ENCODE measurements around the gene RBM15.

RBM15 gene

DNA sequence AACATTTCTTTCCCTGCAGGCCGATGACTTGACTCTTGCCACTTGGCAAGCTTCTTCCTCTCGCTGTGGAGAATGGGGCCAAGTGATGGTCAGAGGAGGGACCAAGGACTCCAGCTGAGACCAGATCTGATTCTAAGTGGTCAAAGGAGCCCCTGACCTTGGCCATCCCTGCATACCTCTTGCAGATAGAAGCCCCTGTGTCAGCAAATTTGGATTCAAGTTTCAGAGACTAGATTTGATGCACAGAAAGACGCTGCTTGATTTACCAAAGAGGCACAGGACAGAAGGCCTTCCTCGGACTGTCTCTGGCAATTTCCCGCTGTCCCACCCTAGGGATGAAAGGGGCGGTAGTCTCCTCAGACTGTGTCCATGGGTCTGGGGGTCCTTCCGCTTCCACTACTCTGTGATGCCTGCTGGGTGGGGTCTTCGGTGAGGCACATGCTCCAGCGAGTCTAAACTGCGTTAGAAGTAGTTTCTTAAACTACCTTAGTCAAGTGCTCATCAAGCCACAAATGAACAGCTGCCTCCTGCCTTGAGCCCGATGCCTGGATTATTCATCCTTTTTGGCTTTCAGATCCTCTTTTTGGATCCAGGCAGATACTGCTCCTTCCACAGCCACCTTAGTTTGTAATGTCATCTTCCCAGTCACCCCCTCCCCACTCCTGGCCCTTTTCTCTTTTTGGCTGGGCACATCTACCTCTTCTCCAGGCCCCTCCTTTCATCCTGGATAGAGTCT, 31.8 kb upstream of the RBM15 start:
- Histone ChIP-seq H3K9ac (ENCODE audit: low read depth, low read length) (no peak overlapping the region), H3K9me3 (ENCODE audit: control insufficient read depth, insufficient read depth, low read length) (no peaks in the 10 kb centered on the region), H3K4me3 (ENCODE audit: low read depth, low read length) (no peak overlapping the region), H3K27me3 (ENCODE audit: control insufficient read depth, insufficient read depth, low read length) (no peaks in the 10 kb centered on the region), H3K4me1 (ENCODE audit: control insufficient read depth, insufficient read depth, low read length) (peaks cover 6% of the 10 kb centered on the region), H3K36me3 (ENCODE audit: control insufficient read depth, insufficient read depth, low read length) (no peaks in the 10 kb centered on the region)

DNA sequence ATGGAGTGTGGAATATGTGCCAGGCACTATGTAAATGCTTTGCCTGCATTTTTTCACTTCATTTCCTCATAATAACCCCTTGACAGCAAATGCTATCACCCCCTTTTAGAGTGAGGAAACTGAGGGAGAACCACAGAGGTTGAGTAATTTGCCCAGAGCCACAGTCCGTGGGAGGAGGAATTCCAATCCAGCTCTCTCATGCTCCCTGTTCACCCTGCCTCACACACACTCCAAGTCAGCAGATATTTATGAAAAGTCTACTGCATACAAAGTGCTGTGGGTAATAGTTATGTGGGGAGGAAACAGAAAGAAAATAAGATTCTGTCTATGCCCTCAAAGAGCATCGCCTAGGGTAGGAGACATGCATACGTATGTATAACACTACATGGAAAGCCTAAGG, 30.9 kb upstream of the RBM15 start:
- Histone ChIP-seq H3K9ac (ENCODE audit: low read depth, low read length) (no peak overlapping the region), H3K36me3 (ENCODE audit: control insufficient read depth, insufficient read depth, low read length) (no peaks in the 10 kb centered on the region), H3K4me1 (ENCODE audit: control insufficient read depth, insufficient read depth, low read length) (peaks cover 12% of the 10 kb centered on the region), H3K27me3 (ENCODE audit: control insufficient read depth, insufficient read depth, low read length) (no peaks in the 10 kb centered on the region), H3K4me3 (ENCODE audit: low read depth, low read length) (no peak overlapping the region), H3K9me3 (ENCODE audit: control insufficient read depth, insufficient read depth, low read length) (no peaks in the 10 kb centered on the region)

DNA sequence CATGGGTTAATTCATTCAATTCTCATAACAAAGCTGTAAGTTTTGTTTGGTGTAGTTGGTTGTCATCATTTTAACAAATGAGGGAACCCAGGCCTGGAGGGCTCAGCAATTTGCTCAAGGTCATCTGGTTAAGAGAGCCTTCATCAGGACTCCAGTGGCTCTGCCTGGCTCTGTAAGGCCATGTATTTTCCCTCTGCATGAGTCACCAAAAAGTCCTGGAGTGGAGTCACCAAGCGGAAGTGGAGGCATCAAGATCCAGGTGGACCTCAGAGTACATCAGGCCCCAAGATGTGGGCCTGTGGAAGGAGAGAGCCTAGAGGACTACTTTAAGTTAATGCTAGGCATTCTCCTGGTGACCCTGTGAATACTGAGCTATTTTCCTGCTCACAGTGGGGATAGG, 30.0 kb upstream of the RBM15 start:
- H3K27me3 ChIP-seq (ENCODE audit: control insufficient read depth, insufficient read depth, low read length), result no peaks in the 10 kb centered on the region
- H3K36me3 ChIP-seq (ENCODE audit: control insufficient read depth, insufficient read depth, low read length), result no peaks in the 10 kb centered on the region
- peaks cover 12% of the 10 kb centered on the region for H3K4me1 ChIP-seq (ENCODE audit: control insufficient read depth, insufficient read depth, low read length)
- H3K4me3 ChIP-seq (ENCODE audit: low read depth, low read length), result no peak overlapping the region
- H3K9me3 ChIP-seq (ENCODE audit: control insufficient read depth, insufficient read depth, low read length), result no peaks in the 10 kb centered on the region
- H3K9ac ChIP-seq (ENCODE audit: low read depth, low read length), result no peak overlapping the region

DNA sequence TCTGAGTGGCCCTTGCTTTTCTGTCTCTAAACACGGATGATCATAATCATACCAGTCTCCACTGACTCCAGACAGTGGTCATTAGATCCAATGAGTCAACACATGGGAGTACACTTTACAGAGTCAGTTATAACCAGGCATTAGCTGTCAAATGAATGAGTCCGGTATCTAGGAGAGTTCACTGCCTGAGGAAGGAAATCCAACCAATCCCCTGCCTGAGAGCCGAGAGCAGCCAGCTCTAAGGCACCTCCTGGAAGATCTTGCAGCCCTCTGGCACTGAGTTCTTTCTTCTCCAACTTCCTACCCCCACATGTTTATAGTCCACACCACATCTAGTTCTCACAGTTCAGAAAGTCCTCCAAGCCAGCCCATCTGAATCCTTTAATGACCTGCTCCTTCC, 29.4 kb upstream of the RBM15 start:
- Histone ChIP-seq H3K9me3 (ENCODE audit: control insufficient read depth, insufficient read depth, low read length) (no peaks in the 10 kb centered on the region), H3K36me3 (ENCODE audit: control insufficient read depth, insufficient read depth, low read length) (no peaks in the 10 kb centered on the region), H3K4me1 (ENCODE audit: control insufficient read depth, insufficient read depth, low read length) (peaks cover 12% of the 10 kb centered on the region), H3K27me3 (ENCODE audit: control insufficient read depth, insufficient read depth, low read length) (no peaks in the 10 kb centered on the region), H3K4me3 (ENCODE audit: low read depth, low read length) (no peak overlapping the region), H3K9ac (ENCODE audit: low read depth, low read length) (no peak overlapping the region)

DNA sequence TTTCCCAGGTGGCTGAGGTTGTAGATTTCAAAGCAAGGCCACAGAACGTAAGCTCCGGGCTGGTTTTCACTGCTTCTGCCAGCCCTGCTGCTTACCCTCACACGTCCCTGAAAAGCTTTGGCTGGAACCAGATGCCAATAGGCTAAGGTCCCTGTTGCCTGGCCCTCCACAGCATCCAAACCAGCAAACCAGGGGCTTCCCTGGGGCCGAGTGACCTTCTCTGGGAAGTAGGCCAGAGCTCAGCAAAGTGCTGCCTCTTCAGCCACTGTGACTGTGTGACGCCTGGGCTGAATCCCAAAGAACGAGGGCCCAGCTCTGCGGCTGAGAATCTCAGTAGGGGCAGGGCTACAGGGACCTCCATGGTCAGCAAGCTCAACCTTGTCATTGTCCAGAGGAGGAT, 28.9 kb upstream of the RBM15 start:
- peaks cover 12% of the 10 kb centered on the region for H3K4me1 ChIP-seq (ENCODE audit: control insufficient read depth, insufficient read depth, low read length)
- H3K27me3 ChIP-seq (ENCODE audit: control insufficient read depth, insufficient read depth, low read length), result no peaks in the 10 kb centered on the region
- H3K36me3 ChIP-seq (ENCODE audit: control insufficient read depth, insufficient read depth, low read length), result no peaks in the 10 kb centered on the region
- no peak overlapping the region for H3K9ac ChIP-seq (ENCODE audit: low read depth, low read length)
- no peak overlapping the region for H3K4me3 ChIP-seq (ENCODE audit: low read depth, low read length)
- no peaks in the 10 kb centered on the region for H3K9me3 ChIP-seq (ENCODE audit: control insufficient read depth, insufficient read depth, low read length)

DNA sequence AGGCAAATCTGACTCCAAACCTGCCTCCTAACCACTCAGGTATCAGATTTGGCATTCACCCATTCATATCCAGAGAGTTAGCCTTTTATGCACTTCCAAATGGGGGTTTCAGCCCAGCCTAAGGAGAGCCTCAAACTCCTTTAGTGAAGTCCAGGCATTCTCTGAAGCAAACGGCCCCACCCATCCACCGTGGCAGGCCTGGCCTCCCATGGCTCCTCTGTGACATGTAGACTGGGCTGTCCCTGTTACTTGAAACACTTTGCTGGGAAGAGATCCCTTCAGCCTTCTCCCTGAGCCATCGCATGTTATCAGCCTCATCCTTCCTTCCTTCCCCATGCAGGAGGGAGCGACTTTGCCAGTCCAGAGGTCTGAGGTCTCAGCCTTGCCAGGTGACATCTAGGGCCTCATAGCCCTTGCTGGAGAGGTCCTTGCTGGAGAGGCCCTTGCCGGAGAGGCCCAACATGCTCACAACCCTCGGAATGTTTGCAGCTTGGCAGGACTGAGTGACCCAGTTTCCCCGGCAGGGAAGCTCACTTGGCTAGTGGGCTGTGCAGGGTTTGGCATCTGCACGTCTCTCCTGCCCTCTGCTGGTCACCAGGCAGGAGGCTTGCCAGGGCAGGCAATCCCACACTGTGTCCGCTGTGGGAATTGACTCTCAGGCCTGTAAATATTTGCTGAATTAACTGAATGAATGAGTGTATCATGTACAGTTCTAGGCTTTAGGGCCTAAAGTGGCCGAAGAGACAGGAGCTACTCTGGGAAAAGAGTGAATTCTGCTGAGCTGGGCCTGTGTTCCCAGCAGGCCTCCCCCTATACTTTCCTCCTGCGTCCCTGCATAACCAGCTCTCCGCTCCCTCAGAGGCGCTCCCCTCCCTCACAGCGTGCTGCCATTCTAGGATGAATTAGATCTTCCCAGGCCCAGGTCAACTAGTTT, 26.7 kb upstream of the RBM15 start:
- Histone ChIP-seq H3K4me1 (ENCODE audit: control insufficient read depth, insufficient read depth, low read length) (peaks cover 12% of the 10 kb centered on the region), H3K9ac (ENCODE audit: low read depth, low read length) (peak overlapping the region; percentile 60), H3K27me3 (ENCODE audit: control insufficient read depth, insufficient read depth, low read length) (no peaks in the 10 kb centered on the region), H3K4me3 (ENCODE audit: low read depth, low read length) (peak overlapping the region; percentile 46), H3K9me3 (ENCODE audit: control insufficient read depth, insufficient read depth, low read length) (no peaks in the 10 kb centered on the region), H3K36me3 (ENCODE audit: control insufficient read depth, insufficient read depth, low read length) (no peaks in the 10 kb centered on the region)

DNA sequence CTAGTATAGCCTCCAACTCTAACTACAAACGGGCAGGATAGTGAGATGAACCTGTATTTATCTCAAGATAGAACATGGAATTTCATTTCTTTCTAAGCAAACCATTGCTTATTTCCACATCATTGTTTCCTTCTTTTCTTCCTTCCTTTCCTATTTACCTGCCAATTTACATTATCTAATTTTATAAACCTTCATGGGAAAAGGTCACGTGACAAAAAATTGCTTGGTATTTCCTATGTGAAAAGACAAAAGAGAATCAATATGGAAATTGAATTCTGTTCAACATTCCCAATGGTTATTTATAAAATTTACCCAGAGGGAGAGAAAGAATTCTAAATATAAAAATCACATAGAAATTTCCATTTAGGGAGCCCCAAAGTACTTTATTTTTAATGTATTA, 22.4 kb upstream of the RBM15 start:
- Histone ChIP-seq H3K4me1 (ENCODE audit: control insufficient read depth, insufficient read depth, low read length) (peaks cover 9% of the 10 kb centered on the region), H3K9me3 (ENCODE audit: control insufficient read depth, insufficient read depth, low read length) (no peaks in the 10 kb centered on the region), H3K36me3 (ENCODE audit: control insufficient read depth, insufficient read depth, low read length) (no peaks in the 10 kb centered on the region), H3K4me3 (ENCODE audit: low read depth, low read length) (no peak overlapping the region), H3K9ac (ENCODE audit: low read depth, low read length) (no peak overlapping the region), H3K27me3 (ENCODE audit: control insufficient read depth, insufficient read depth, low read length) (no peaks in the 10 kb centered on the region)

DNA sequence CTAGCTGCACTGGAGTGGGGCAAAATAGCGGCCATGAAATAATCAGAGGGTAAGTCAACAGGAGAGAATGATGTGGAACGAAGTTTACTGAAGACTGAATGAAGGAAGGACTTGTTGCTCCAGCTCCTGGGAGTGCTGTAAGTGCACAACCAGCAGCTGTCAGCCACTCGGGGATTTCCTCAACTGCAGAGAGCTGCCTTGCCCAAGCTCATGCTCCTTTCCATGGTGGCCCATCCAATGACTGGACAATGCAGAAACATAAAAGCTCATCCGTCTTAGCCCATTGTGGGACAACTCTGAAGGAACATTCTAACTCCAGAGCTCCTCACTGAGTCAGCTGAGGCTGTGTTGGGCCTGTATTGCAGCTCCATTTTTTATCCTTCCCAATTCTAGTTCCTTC, 21.1 kb upstream of the RBM15 start:
- no peaks in the 10 kb centered on the region for H3K9me3 ChIP-seq (ENCODE audit: control insufficient read depth, insufficient read depth, low read length)
- H3K4me1 ChIP-seq (ENCODE audit: control insufficient read depth, insufficient read depth, low read length), result peaks cover 3% of the 10 kb centered on the region
- H3K4me3 ChIP-seq (ENCODE audit: low read depth, low read length), result no peak overlapping the region
- no peak overlapping the region for H3K9ac ChIP-seq (ENCODE audit: low read depth, low read length)
- H3K36me3 ChIP-seq (ENCODE audit: control insufficient read depth, insufficient read depth, low read length), result no peaks in the 10 kb centered on the region
- no peaks in the 10 kb centered on the region for H3K27me3 ChIP-seq (ENCODE audit: control insufficient read depth, insufficient read depth, low read length)

DNA sequence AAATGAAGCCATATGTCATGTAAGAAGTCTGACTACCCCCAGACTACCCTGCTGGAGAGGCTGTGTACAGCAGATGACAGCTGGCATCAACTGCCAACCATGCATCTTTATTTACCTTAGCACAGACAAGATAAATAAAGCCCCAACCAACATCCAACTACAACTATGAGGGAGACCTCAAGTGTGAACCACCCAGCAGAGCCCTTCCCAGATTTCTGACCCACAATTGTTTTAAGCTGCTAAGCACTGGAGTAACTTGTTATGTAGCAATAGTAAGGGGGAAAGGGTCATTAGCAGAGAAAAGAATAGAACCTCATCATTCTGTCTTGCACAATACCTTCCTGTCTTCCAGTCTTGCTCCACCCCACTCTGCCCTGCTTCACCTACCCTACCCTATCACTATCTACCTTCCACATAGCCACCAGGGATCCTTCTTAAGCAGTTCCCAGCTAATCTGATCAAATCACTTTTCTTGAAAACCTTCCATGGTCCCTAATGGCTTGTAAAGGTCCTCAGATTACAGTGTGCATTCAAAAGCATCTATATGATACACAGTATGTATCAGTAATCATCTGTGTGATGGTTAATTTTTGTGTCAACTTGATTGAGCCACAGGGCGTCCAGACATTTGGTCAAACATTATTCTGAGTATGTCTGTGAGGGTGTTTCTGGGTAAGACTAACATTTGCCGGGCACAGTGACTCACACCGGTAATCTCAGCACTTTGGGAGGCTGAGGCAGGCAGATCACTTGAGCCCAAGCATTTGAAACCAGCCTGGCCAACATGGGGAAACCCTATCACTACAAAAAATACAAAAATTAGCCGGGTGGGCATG, 19.6 kb upstream of the RBM15 start:
- H3K4me1 ChIP-seq (ENCODE audit: control insufficient read depth, insufficient read depth, low read length), result no peaks in the 10 kb centered on the region
- H3K36me3 ChIP-seq (ENCODE audit: control insufficient read depth, insufficient read depth, low read length), result no peaks in the 10 kb centered on the region
- no peaks in the 10 kb centered on the region for H3K9me3 ChIP-seq (ENCODE audit: control insufficient read depth, insufficient read depth, low read length)
- H3K9ac ChIP-seq (ENCODE audit: low read depth, low read length), result no peak overlapping the region
- H3K4me3 ChIP-seq (ENCODE audit: low read depth, low read length), result no peak overlapping the region
- H3K27me3 ChIP-seq (ENCODE audit: control insufficient read depth, insufficient read depth, low read length), result no peaks in the 10 kb centered on the region

DNA sequence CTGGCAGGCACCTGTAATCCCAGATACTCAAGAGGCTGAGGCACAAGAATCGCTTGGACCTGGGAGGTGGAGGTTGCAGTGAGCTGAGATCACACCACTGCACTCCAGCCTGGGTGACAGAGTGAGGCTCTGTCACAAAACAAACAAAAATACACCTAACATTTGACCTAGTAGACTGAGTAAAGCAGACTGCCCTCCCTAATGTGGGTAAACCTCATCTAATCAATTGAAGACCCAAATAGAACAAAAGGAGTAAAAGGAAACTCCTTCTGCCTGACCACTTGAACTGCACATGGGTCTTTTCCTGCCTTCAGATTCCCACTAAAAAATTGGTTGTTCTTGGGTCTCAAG, 19.0 kb upstream of the RBM15 start:
- H3K36me3 ChIP-seq (ENCODE audit: control insufficient read depth, insufficient read depth, low read length), result no peaks in the 10 kb centered on the region
- H3K9ac ChIP-seq (ENCODE audit: low read depth, low read length), result no peak overlapping the region

DNA sequence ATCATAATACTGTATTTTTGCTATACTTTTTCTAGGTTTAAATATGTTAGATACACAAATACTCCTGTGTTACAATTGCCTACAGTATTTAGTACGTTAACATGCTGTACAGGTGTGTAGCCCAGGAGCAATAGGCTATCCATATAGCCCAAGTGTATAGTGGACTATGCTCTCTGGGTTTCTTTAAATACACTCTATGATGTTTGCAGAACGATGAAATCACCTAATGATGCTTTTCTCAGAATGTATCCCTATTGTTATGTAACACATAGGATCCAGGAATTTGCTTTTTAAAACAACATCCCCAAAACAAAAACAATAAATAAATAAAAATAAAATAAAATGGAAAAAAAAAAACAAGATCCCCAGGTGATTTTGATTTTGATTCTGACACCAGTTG, 18.1 kb upstream of the RBM15 start:
- Histone ChIP-seq H3K4me1 (ENCODE audit: control insufficient read depth, insufficient read depth, low read length) (no peaks in the 10 kb centered on the region), H3K9ac (ENCODE audit: low read depth, low read length) (no peak overlapping the region), H3K36me3 (ENCODE audit: control insufficient read depth, insufficient read depth, low read length) (no peaks in the 10 kb centered on the region), H3K27me3 (ENCODE audit: control insufficient read depth, insufficient read depth, low read length) (no peaks in the 10 kb centered on the region), H3K9me3 (ENCODE audit: control insufficient read depth, insufficient read depth, low read length) (no peaks in the 10 kb centered on the region), H3K4me3 (ENCODE audit: low read depth, low read length) (no peak overlapping the region)

More for the DNA sequence above, 19.0 kb upstream of the RBM15 start:
- H3K4me1 ChIP-seq (ENCODE audit: control insufficient read depth, insufficient read depth, low read length), result no peaks in the 10 kb centered on the region
- H3K4me3 ChIP-seq (ENCODE audit: low read depth, low read length), result no peak overlapping the region
- H3K9me3 ChIP-seq (ENCODE audit: control insufficient read depth, insufficient read depth, low read length), result no peaks in the 10 kb centered on the region
- H3K27me3 ChIP-seq (ENCODE audit: control insufficient read depth, insufficient read depth, low read length), result no peaks in the 10 kb centered on the region
